ENCODE results near the gene PPARD.
A peak's percentile ranks its signal among the peaks of the same experiment; 100 is the strongest.

The PPARD gene

GRCh38 chr6:35441642-35442041, 99.3 kb downstream of the PPARD start:
- DNase-seq (ENCODE audit: low spot score), result no peak

GRCh38 chr6:35442693-35443092, 100.3 kb downstream of the PPARD start:
- no peak for DNase-seq (ENCODE audit: low spot score)

- no peak for DNase-seq (ENCODE audit: low spot score)
Observed at GRCh38 chr6:35443341-35444030, 101.1 kb downstream of the PPARD start.

- no peak for DNase-seq (ENCODE audit: low spot score)
Observed at GRCh38 chr6:35445691-35446090, 103.3 kb downstream of the PPARD start.

GRCh38 chr6:35448191-35448590, 105.8 kb downstream of the PPARD start:
- DNase-seq (ENCODE audit: low spot score), result no peak

DNA sequence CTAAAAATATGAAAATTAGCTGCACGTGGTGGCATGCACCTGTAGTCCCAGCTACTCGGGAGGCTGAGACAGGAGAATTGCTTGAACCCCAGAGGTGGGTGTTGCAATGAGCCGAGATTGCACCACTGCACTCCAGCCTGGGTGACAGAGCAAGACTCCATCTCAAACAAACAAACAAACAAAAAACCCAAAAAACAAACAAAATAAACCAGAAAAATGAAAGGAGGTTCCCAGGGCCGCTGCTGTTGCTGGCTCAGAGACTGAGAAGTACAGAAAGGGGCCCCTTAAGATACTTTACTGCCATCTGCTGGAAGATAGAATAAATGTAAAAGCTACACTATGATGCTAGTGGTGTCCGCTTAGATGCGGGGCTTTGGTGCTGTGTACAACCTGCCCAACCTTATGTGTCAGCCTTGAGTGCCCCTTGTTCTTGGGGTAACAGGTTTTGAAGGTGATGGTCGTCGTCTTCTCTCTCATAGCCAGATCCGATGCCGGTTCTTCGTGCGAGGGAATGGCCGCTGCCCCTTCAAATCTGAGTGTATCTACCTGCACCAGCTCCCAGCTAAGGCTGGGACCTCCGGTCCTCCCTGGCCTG, 107.0 kb downstream of the PPARD start:
- DNase-seq (ENCODE audit: low spot score), result peak; percentile 86

- no peak for DNase-seq (ENCODE audit: low spot score)
Observed at GRCh38 chr6:35451354-35452182, 109.2 kb downstream of the PPARD start.

- DNase-seq (ENCODE audit: low spot score), result peak; percentile 93
Observed at GRCh38 chr6:35452183-35453090, 110.1 kb downstream of the PPARD start, which contains the start of gene FANCE. FANCE (plus strand) TSS chr6:35452338; CDS start chr6:35452546, 208 bp downstream.

- no peak for DNase-seq (ENCODE audit: low spot score)
Observed at GRCh38 chr6:35453236-35453635, 110.9 kb downstream of the PPARD start.

GRCh38 chr6:35454391-35455110, 112.2 kb downstream of the PPARD start:
- no peak for DNase-seq (ENCODE audit: low spot score)

DNA sequence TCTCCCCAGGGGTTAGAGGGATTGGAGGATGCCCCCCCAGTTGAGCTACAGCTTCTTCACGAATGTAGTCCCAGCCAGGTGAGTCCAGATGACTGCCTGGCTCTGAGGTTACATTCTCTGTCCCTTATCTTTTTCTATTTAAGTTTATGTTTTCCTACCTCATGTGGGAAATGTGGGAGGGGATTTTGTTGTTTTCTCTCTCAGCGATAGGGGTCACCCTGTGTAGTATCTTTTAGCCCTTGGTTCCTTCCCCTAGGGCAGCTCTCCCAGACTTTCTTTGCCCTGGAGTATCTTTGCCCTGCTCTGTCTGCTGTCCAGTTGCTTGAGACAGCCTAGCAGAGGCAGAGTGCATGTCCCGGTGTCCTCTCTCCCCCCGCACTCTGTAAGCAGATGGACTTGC, 115.5 kb downstream of the PPARD start:
- DNase-seq (ENCODE audit: low spot score), result no peak

GRCh38 chr6:35461270-35461669, 118.9 kb downstream of the PPARD start:
- no peak for DNase-seq (ENCODE audit: low spot score)

GRCh38 chr6:35463292-35463691, 120.9 kb downstream of the PPARD start:
- no peak for DNase-seq (ENCODE audit: low spot score)

GRCh38 chr6:35465646-35466045, 123.3 kb downstream of the PPARD start:
- DNase-seq (ENCODE audit: low spot score), result no peak

DNA sequence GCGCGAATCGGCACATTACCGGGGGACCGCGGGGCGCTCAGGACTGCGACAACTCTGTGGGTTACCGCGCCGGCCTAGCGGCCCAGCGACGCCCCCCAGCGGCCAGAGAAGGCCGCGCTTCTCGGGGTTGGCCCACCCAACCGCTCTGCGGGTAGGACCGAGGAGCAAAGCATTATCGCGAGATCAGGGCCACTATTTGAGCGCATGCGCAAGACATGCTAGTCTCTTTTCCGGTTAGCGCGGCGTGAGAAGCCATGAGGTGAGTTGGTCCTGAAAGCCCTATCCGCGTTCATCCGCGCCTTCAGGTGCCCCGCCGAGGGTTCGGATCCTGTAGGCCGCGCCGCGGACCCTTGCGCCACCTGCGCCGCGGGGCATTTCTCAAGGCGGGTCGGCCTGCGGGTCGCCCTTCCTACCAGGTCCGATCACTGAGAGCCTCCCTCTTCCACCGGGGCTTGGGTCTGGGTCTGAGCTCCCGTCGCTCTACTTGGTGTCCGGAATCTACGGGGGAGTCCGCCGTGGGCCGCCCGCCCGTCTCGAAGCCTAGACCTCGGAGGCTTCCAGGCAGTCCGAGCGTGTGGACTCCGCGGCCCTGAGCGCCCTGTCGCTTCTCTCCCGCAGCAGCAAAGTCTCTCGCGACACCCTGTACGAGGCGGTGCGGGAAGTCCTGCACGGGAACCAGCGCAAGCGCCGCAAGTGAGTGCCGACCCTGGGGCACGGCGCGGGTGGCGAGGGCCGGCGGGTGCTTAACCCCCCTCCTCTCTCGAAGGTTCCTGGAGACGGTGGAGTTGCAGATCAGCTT, 126.0 kb downstream of the PPARD start, which contains the start of gene RPL10A:
Gene RPL10A, plus strand, starts transcription at position 221 of the 799 bp plus-strand sequence. Its CDS starts 34 bp downstream, at position 255.
- DNase-seq (ENCODE audit: low spot score), result peak; percentile 96

DNA sequence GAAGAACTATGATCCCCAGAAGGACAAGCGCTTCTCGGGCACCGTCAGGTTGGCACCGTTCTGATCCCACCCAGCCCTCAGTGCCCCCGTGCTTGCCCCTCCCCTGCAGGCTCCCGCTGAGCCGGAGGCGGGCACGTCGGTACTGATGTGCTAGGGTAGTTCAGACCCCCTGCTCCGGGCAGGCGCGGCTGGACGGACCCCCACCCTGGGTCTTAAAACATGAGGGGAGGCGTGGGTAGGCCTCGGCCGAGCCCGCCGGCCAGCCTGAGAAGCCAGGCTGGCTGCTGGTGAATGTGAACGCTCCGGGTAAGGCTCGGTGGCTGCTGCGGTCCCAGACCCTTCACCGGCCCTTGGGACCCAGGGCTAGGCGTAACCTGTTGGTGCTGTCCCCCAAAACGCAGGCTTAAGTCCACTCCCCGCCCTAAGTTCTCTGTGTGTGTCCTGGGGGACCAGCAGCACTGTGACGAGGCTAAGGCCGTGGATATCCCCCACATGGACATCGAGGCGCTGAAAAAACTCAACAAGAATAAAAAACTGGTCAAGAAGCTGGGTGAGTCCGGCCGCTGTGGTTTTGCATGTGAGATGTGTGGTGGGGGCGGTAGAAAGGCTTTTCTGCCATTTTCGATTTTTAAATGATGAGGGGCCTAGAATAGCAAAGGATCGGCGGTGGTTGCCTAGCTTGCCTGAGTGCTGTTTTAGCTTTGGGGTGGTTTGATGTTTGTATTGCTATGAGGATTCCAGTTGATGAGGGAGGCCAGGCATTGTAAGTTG, 126.8 kb downstream of the PPARD start:
- no peak for DNase-seq (ENCODE audit: low spot score)

DNA sequence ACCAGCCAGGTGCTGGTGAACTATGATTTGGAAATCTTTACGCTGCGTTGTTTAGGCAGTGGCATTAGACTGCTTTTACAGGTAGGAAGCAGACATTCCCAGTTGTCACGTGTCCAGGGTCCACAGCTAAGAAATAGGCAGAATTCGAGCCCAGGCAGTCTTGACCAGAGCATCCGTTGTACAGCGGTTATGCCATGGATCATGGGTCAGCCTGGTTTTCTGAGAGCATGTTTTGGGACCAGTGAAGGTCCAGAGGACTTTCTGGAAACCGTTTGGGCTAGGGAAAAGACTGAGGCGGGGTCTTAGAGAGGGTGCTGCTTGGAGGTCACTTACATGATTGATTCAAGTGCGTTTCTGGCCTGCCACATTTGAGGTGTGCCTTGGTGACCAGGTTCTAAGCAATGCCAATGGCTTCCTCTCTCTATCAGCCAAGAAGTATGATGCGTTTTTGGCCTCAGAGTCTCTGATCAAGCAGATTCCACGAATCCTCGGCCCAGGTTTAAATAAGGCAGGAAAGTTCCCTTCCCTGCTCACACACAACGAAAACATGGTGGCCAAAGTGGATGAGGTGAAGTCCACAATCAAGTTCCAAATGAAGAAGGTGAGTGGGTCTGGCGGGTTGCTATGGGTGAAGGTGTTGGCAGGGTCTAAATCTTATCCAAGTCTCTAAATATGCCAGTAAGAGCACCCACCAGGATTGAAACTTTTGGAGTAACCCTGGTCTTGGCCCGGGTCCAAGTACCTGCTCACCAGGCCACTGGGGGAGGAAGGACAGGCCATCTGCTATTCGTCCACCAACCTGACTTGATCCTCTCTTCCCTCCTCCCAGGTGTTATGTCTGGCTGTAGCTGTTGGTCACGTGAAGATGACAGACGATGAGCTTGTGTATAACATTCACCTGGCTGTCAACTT, 127.6 kb downstream of the PPARD start:
- no peak for DNase-seq (ENCODE audit: low spot score)

DNA sequence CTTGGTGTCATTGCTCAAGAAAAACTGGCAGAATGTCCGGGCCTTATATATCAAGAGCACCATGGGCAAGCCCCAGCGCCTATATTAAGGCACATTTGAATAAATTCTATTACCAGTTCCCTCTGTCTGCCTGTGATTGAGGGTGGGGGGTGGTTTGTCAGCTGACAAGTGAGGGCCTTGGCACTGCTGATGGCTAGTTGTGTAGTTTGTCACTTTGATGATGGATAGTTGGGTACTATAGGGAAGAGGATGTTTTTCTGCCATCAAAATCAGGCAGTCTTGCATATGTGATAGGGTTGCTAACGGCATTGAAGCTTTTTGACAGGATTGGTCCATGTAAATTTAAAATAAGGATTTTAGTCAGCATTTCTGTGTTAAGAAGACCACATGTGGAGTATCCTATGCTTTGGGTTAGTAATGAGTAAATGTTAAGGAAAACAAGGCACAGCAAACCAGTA, 128.3 kb downstream of the PPARD start:
- no peak for DNase-seq (ENCODE audit: low spot score)

Data from hepatic stellate cell (primary cell).